GM12878 (cell line): Measurements from ENCODE around the gene SUSD1. TPM values are rescaled to one million over a fixed set of nuclear protein-coding genes. Genes with fewer than 3 reads are reported as not detected.
A peak's percentile ranks its signal among the peaks of the same experiment; 100 is the strongest.

ENCODE experiments used
- BHLHE40 ChIP-seq, 2 experiments: fragments of 450-650 bp in 1 of 2; IDR thresholded peaks; 2 replicates each; pipeline ENCODE4 v1.6.1; 2011 to 2017; ENCODE audit warnings: low read depth in 2 of 2, borderline replicate concordance in 1 of 2, improper control_type of control experiment in 1 of 2, low read length in 1 of 2, mild to moderate bottlenecking in 1 of 2
- BMI1 ChIP-seq: fragments of 450-650 bp; IDR thresholded peaks from 2 replicates; pipeline ENCODE4 v1.6.1; 2016; ENCODE audit warnings: mild to moderate bottlenecking, moderate library complexity, borderline replicate concordance
- EED ChIP-seq: sonication (generic); IDR thresholded peaks from 2 replicates; pipeline ENCODE4 v1.6.1; 2016; ENCODE audit warnings: antibody characterized with exemption, low read depth
- EP300 ChIP-seq, 2 experiments: fragments of 150-350 bp in 1 of 2; IDR thresholded peaks; 2 replicates each; pipeline ENCODE4 v1.6.1; 2011 to 2012; ENCODE audit warnings: low read depth in 2 of 2, low read length in 2 of 2, borderline replicate concordance in 1 of 2, improper control_type of control experiment in 1 of 2, inconsistent platforms in 1 of 2; ENCODE audit not compliant: control insufficient read depth in 1 of 2
- EZH2 ChIP-seq: IDR thresholded peaks from 2 replicates; pipeline ENCODE4 v1.6.1; 2012; ENCODE audit warnings: low read depth, mild to moderate bottlenecking, control low read depth, inconsistent platforms, low read length, borderline replicate concordance; ENCODE audit not compliant: control insufficient read depth
- HDGF ChIP-seq: fragments of 450-650 bp; IDR thresholded peaks from 2 replicates; pipeline ENCODE4 v1.6.1; 2016; ENCODE audit warnings: antibody characterized with exemption
- NFYA ChIP-seq: IDR thresholded peaks from 2 replicates; pipeline ENCODE4 v1.6.1; 2011; ENCODE audit warnings: low read depth, mild to moderate bottlenecking, low read length, improper control_type of control experiment, borderline replicate concordance
- PML ChIP-seq: IDR thresholded peaks from 2 replicates; pipeline ENCODE4 v1.6.1; 2012; ENCODE audit warnings: low read length, inconsistent platforms
- POU2F2 ChIP-seq: IDR thresholded peaks from 3 replicates; pipeline ENCODE4 v1.6.1; 2011; ENCODE audit warnings: low read depth, mild to moderate bottlenecking, low read length, borderline replicate concordance
- RAD21 ChIP-seq: IDR thresholded peaks from 2 replicates; pipeline ENCODE4 v1.6.1; 2011; ENCODE audit warnings: mild to moderate bottlenecking, low read depth, low read length, moderate library complexity; ENCODE audit not compliant: insufficient read depth
- RBBP5 ChIP-seq: fragments of 200-600 bp; sonication (generic); conservative IDR thresholded peaks from 2 replicates; pipeline ENCODE4 v1.6.1; 2016
- RELA ChIP-seq: fragments of 450-650 bp; IDR thresholded peaks from 2 replicates; pipeline ENCODE4 v1.8.0; 2014; ENCODE audit warnings: borderline replicate concordance; ENCODE audit not compliant: partially characterized antibody
- SMAD5 ChIP-seq: IDR thresholded peaks from 2 replicates; pipeline ENCODE4 v1.6.1; 2016; ENCODE audit warnings: antibody characterized with exemption, low read depth
- SMARCA5 ChIP-seq: fragments of 450-650 bp; IDR thresholded peaks from 2 replicates; pipeline ENCODE4 v1.6.1; 2017; ENCODE audit warnings: mild to moderate bottlenecking
- ZNF274 ChIP-seq: IDR thresholded peaks from one replicate; pipeline ENCODE4 v1.8.0; 2011; ENCODE audit not compliant: insufficient read length, insufficient read depth
- ZNF384 ChIP-seq: IDR thresholded peaks from 2 replicates; pipeline ENCODE4 v1.6.1; 2012; ENCODE audit warnings: low read depth, mild to moderate bottlenecking, low read length, improper control_type of control experiment, borderline replicate concordance
- polyA plus RNA-seq, 11 experiments: library from polyadenylated mRNA; depleted of rRNA in 4 of 11; unstranded in 6 of 11; stranded (reverse) in 5 of 11; fragments of >200 nt; fragmentation: Nextera tagmentation in 4 of 11; fragmentation: Illumina TruSeq in 1 of 11; extraction: Ambion mirVana in 4 of 11; extraction: Trizol in 1 of 11; gene quantifications; 1 replicate in 1 of 11; 2 replicates in 10 of 11; pipeline versions ENCODE4 v1.2.1 to v1.2.3, GENCODE V29; 2011 to 2016; ENCODE audit warnings: inconsistent platforms in 2 of 11, missing spikeins in 2 of 11, low read depth in 1 of 11
- total RNA-seq, 4 experiments: library from RNA; depleted of rRNA in 3 of 4; stranded (reverse); fragments of >200 nt in 3 of 4; fragmentation: Illumina TruSeq in 1 of 4; extraction: Trizol in 1 of 4; gene quantifications; 2 replicates each; pipeline versions ENCODE4 v1.2.1 to v1.2.3, GENCODE V29; 2013 to 2021
- TF ChIP-seq, protein P1 (sequence below): fragments of 150-350 bp; IDR thresholded peaks from 2 replicates; pipeline ENCODE4 v1.6.1; 2014; ENCODE audit warnings: mild to moderate bottlenecking, low read depth, low read length
- TF ChIP-seq, protein P2 (sequence below): fragments of 450-650 bp; IDR thresholded peaks from 2 replicates; pipeline ENCODE4 v1.6.1; 2016; ENCODE audit warnings: mild to moderate bottlenecking
- TF ChIP-seq, protein P3 (sequence below): fragments of 450-650 bp; IDR thresholded peaks from 2 replicates; pipeline ENCODE4 v1.6.1; 2018; ENCODE audit warnings: mild to moderate bottlenecking, low read depth, moderate library complexity; ENCODE audit not compliant: partially characterized antibody
- TF ChIP-seq, protein P4 (sequence below): fragments of 450-650 bp; IDR thresholded peaks from 2 replicates; pipeline ENCODE4 v1.6.1; 2016; ENCODE audit warnings: mild to moderate bottlenecking
- TF ChIP-seq, protein P5 (sequence below): IDR thresholded peaks from 2 replicates; pipeline ENCODE4 v1.6.1; 2012; ENCODE audit warnings: low read depth, low read length, improper control_type of control experiment

The SUSD1 gene
- total and polyA plus RNA-seq, 10 of the 15 experiments (the other 5 are each of a cell fraction or from before 2014, with no cell fraction given), result 6.7 to 20.8 (median 13.2) TPM

DNA sequence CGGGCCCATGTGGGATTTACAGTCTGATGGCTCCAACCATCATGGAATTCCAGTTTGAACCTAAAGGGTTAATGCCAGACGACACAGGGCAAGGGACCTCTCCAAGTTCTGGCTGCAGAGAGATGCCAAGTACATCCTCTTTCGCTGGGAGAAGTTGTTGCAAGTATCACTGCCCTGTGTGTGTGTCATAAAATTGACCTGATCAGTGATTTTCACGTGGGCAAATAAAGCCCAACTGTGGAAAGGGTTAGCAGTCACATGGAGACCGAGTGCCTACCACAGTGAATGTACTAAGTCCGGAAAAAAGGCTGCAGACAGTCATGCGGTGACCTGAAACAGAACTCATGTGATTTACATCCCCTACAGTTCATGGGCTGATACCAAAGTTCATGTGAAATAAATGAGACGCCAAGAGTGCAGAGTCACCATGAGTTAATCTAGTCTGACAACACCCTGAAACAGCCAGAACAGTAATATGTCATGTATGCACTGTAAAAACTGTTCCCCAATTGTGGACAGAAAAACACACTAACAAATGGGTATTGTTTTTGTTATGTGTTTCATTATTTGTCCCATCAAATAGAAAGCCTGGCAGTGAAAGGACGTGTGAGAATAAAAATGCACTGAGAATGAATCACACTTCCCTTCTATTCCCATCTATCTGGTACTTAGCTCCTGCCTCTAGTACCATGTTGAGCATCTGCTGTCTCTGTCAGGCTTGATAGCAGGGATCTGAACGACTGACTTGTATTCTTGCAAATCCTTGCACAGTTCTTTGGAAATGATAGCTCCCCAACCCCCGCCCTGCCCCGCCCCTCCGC lies 115.7 kb downstream of the SUSD1 start (continued):
- no peak for TF ChIP-seq EZH2
- TF ChIP-seq, protein P1, sequence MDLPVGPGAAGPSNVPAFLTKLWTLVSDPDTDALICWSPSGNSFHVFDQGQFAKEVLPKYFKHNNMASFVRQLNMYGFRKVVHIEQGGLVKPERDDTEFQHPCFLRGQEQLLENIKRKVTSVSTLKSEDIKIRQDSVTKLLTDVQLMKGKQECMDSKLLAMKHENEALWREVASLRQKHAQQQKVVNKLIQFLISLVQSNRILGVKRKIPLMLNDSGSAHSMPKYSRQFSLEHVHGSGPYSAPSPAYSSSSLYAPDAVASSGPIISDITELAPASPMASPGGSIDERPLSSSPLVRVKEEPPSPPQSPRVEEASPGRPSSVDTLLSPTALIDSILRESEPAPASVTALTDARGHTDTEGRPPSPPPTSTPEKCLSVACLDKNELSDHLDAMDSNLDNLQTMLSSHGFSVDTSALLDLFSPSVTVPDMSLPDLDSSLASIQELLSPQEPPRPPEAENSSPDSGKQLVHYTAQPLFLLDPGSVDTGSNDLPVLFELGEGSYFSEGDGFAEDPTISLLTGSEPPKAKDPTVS, result no peak
- TF ChIP-seq, protein P2, sequence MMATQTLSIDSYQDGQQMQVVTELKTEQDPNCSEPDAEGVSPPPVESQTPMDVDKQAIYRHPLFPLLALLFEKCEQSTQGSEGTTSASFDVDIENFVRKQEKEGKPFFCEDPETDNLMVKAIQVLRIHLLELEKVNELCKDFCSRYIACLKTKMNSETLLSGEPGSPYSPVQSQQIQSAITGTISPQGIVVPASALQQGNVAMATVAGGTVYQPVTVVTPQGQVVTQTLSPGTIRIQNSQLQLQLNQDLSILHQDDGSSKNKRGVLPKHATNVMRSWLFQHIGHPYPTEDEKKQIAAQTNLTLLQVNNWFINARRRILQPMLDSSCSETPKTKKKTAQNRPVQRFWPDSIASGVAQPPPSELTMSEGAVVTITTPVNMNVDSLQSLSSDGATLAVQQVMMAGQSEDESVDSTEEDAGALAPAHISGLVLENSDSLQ, result no peak
- TF ChIP-seq NFYA, result no peak
- TF ChIP-seq SMAD5, result no peak
- TF ChIP-seq EP300 (IDR thresholded peaks at IDR 0.05; ENCODE audit: borderline replicate concordance in 1 of 2, control insufficient read depth in 1 of 2, low read depth in 2 of 2, low read length in 2 of 2), result no peak
- TF ChIP-seq SMARCA5, result no peak
- no peak for TF ChIP-seq RELA
- TF ChIP-seq RAD21, result no peak
- TF ChIP-seq, protein P3, sequence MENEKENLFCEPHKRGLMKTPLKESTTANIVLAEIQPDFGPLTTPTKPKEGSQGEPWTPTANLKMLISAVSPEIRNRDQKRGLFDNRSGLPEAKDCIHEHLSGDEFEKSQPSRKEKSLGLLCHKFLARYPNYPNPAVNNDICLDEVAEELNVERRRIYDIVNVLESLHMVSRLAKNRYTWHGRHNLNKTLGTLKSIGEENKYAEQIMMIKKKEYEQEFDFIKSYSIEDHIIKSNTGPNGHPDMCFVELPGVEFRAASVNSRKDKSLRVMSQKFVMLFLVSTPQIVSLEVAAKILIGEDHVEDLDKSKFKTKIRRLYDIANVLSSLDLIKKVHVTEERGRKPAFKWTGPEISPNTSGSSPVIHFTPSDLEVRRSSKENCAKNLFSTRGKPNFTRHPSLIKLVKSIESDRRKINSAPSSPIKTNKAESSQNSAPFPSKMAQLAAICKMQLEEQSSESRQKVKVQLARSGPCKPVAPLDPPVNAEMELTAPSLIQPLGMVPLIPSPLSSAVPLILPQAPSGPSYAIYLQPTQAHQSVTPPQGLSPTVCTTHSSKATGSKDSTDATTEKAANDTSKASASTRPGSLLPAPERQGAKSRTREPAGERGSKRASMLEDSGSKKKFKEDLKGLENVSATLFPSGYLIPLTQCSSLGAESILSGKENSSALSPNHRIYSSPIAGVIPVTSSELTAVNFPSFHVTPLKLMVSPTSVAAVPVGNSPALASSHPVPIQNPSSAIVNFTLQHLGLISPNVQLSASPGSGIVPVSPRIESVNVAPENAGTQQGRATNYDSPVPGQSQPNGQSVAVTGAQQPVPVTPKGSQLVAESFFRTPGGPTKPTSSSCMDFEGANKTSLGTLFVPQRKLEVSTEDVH, result no peak
- TF ChIP-seq ZNF384, result no peak
- no peak for TF ChIP-seq PML
- no peak for TF ChIP-seq RBBP5
- no peak for TF ChIP-seq POU2F2
- TF ChIP-seq ZNF274, result no peak
- TF ChIP-seq HDGF, result no peak
- TF ChIP-seq, protein P4, sequence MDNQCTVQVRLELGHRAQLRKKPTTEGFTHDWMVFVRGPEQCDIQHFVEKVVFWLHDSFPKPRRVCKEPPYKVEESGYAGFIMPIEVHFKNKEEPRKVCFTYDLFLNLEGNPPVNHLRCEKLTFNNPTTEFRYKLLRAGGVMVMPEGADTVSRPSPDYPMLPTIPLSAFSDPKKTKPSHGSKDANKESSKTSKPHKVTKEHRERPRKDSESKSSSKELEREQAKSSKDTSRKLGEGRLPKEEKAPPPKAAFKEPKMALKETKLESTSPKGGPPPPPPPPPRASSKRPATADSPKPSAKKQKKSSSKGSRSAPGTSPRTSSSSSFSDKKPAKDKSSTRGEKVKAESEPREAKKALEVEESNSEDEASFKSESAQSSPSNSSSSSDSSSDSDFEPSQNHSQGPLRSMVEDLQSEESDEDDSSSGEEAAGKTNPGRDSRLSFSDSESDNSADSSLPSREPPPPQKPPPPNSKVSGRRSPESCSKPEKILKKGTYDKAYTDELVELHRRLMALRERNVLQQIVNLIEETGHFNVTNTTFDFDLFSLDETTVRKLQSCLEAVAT, result no peak
- TF ChIP-seq BMI1, result no peak
- TF ChIP-seq BHLHE40 (IDR thresholded peaks at IDR 0.05; ENCODE audit: borderline replicate concordance in 1 of 2, low read depth in 2 of 2, low read length in 1 of 2), result 0 out of 4 replicates have a peak, but pooled peaks of 1 of the 2 experiments have one; percentile 13
- TF ChIP-seq, protein P5, sequence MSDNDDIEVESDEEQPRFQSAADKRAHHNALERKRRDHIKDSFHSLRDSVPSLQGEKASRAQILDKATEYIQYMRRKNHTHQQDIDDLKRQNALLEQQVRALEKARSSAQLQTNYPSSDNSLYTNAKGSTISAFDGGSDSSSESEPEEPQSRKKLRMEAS, result no peak
- peak; percentile 40; the same call in 1 of the 2 replicates for TF ChIP-seq EED
